ENCODE data around the gene PKIB.

GRCh38 chr6:122610690-122611455, 668 bp downstream of the PKIB start:
- TF ChIP-seq CTCF (IDR thresholded peaks at IDR 0.05) (no peak), POLR2A (IDR thresholded peaks at IDR 0.05) (no peak), EP300 (IDR thresholded peaks at IDR 0.05) (no peak), POLR2AphosphoS5 (IDR thresholded peaks at IDR 0.05) (no peak)
